ENCODE results near the gene MYCBP. TPM values are rescaled to one million over a fixed set of nuclear protein-coding genes. Genes with fewer than 3 reads are reported as not detected.

Gene MYCBP
- total RNA-seq, 1 experiment from 2014 or later = 33.1 TPM

DNA sequence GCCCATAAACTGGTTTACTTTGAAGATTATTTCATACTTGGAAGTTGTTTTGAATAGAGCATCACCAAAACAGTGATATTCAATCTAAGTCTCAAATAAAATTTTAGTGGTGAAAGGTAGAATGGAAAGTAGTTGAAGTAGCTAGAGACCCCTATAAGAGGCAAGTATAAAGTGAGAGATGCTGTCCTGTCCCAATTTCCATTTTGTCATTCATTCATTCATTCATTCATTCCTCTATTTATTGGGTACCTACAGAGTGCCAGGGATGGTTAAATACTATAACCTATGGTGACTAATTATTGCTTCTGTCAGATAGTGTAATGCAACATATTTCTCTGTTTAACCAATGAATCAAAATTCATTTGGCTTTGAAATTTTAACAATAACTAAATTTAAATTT lies 46.3 kb downstream of the MYCBP start:
- Mint-ChIP-seq H3K9me3 (no peaks in the 10 kb centered on the region), H3K27ac (no peak overlapping the region), H3K4me1 (no peaks in the 10 kb centered on the region), H3K27me3 (ENCODE audit: low read depth) (peaks cover 21% of the 10 kb centered on the region), H3K36me3 (ENCODE audit: insufficient read depth in 1 of 3, low read depth in 3 of 3) (no peaks in the 10 kb centered on the region), H3K4me3 (no peak overlapping the region)
- Histone ChIP-seq H3K27ac (ENCODE audit: insufficient read length, low read depth, low read length) (no peak overlapping the region), H3K4me1 (ENCODE audit: insufficient read depth, low read length) (no peaks in the 10 kb centered on the region), H3K18ac (ENCODE audit: insufficient read length, low read depth, low read length) (no peak overlapping the region), H2BK120ac (ENCODE audit: low read depth, low read length, poor library complexity, severe bottlenecking) (no peak overlapping the region), H3K79me2 (ENCODE audit: insufficient read depth, low read length) (no peaks in the 10 kb centered on the region), H3K23ac (ENCODE audit: insufficient read length, low read depth, low read length) (no peak overlapping the region), H2BK12ac (ENCODE audit: insufficient read length, low read depth, low read length) (no peak overlapping the region), H4K5ac (ENCODE audit: insufficient read length, low read depth, low read length) (no peak overlapping the region), H2AK5ac (ENCODE audit: insufficient read length, low read length) (no peak overlapping the region), H3K9me3 (ENCODE audit: control insufficient read depth, low read depth, low read length) (no peaks in the 10 kb centered on the region), H3T11ph (ENCODE audit: low read length) (no peak overlapping the region), H3K27me3 (ENCODE audit: insufficient read depth, low read length) (no peaks in the 10 kb centered on the region), H4K8ac (replicated peaks; ENCODE audit: insufficient read length, low read depth, low read length) (no peak overlapping the region), H3K79me1 (ENCODE audit: insufficient read depth, low read depth, low read length, poor library complexity, severe bottlenecking) (no peaks in the 10 kb centered on the region), H3K9ac (ENCODE audit: extremely low read depth, insufficient read length, low read length) (no peak overlapping the region), H3K14ac (ENCODE audit: insufficient read depth, low read length) (no peak overlapping the region), H3K23me2 (ENCODE audit: insufficient read length, low read depth, low read length, poor library complexity, severe bottlenecking) (no peaks in the 10 kb centered on the region), H4K20me1 (ENCODE audit: control insufficient read depth, insufficient read depth, insufficient read length) (no peaks in the 10 kb centered on the region), H3K56ac (ENCODE audit: insufficient read length, low read depth, low read length) (no peak overlapping the region), H3K4me2 (ENCODE audit: insufficient read depth, insufficient read length, low read length) (no peak overlapping the region), H2BK20ac (ENCODE audit: low read depth, low read length, poor library complexity, severe bottlenecking) (no peak overlapping the region), H2BK15ac (ENCODE audit: low read depth, low read length) (no peak overlapping the region), H2AFZ (ENCODE audit: low read length) (no peak overlapping the region), H3K4ac (ENCODE audit: low read depth, low read length) (no peak overlapping the region), H4K91ac (ENCODE audit: insufficient read length, low read depth, low read length) (no peak overlapping the region), H2BK5ac (ENCODE audit: insufficient read length, low read length) (no peak overlapping the region)
- DNase-seq = no peak
- TF ChIP-seq, protein P1, sequence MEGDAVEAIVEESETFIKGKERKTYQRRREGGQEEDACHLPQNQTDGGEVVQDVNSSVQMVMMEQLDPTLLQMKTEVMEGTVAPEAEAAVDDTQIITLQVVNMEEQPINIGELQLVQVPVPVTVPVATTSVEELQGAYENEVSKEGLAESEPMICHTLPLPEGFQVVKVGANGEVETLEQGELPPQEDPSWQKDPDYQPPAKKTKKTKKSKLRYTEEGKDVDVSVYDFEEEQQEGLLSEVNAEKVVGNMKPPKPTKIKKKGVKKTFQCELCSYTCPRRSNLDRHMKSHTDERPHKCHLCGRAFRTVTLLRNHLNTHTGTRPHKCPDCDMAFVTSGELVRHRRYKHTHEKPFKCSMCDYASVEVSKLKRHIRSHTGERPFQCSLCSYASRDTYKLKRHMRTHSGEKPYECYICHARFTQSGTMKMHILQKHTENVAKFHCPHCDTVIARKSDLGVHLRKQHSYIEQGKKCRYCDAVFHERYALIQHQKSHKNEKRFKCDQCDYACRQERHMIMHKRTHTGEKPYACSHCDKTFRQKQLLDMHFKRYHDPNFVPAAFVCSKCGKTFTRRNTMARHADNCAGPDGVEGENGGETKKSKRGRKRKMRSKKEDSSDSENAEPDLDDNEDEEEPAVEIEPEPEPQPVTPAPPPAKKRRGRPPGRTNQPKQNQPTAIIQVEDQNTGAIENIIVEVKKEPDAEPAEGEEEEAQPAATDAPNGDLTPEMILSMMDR (conservative IDR thresholded peaks at IDR 0.05) = no peak
